ENCODE measurements around the gene PRPH. TPM values are rescaled to one million over a fixed set of nuclear protein-coding genes. Genes with fewer than 3 reads are reported as not detected.

Gene PRPH
- total and polyA plus RNA-seq, 2 donors (not counting 1 experiment from before 2014, with no cell fraction given), result not detected

GRCh38 chr12:49335955-49336644, 41.2 kb downstream of the PRPH start:
- ChIA-PET POLR2A (no interaction called here), CTCF (interaction anchor here (0.6 to 8.5 kb wide), 10 partner anchors 12 to 176 kb away, joined by 3 to 95 read pairs (median 4); partner anchors contain the start of genes DNAJC22, PRPH and TROAP)
- Mint-ChIP-seq H3K27me3 (peaks cover 72% of the 10 kb centered on the region), H3K9me3 (ENCODE audit: insufficient read depth) (no peaks in the 10 kb centered on the region), H3K4me1 (peaks cover 36% of the 10 kb centered on the region), H3K27ac (peak overlapping the region; percentile 63), H3K4me3 (no peak overlapping the region)
- Histone ChIP-seq H3K79me2 (ENCODE audit: control insufficient read depth, insufficient read depth, low read length) (no peaks in the 10 kb centered on the region), H3K27ac (ENCODE audit: low read length in 2 of 2) (no peak overlapping the region), H3K9me3 (ENCODE audit: control extremely low read depth in 1 of 3, control insufficient read depth in 2 of 3, insufficient read depth in 1 of 3, low read length in 2 of 3) (peaks cover 0 to 25% (median 0%) of the 10 kb centered on the region in 3 donors), H3K4me1 (ENCODE audit: control insufficient read depth in 2 of 2, insufficient read depth in 2 of 2, low read length in 2 of 2) (peaks cover 36 to 39% of the 10 kb centered on the region in 2 donors), H3K4me2 (replicated peaks; ENCODE audit: low read depth, low read length, poor library complexity, severe bottlenecking) (peak overlapping the region; percentile 86), H3K9ac (ENCODE audit: low read length) (no peak overlapping the region), H3K36me3 (replicated peaks in 1 of 2; ENCODE audit: control extremely low read depth in 1 of 2, control insufficient read depth in 1 of 2, extremely low read depth in 1 of 2, insufficient read depth in 2 of 2, low read length in 1 of 2) (no peaks in the 10 kb centered on the region), H2AFZ (ENCODE audit: insufficient read depth, low read depth, low read length, poor library complexity, severe bottlenecking) (no peak overlapping the region), H3K4me3 (ENCODE audit: control extremely low read depth in 1 of 5, extremely low read depth in 1 of 5, insufficient read depth in 1 of 5, low read depth in 2 of 5, low read length in 4 of 5) (no peak overlapping the region), H4K20me1 (ENCODE audit: control insufficient read depth, insufficient read depth, low read length, poor library complexity, severe bottlenecking) (no peaks in the 10 kb centered on the region), H3K27me3 (replicated peaks in 1 of 4; ENCODE audit: control extremely low read depth in 1 of 4, control insufficient read depth in 3 of 4, insufficient read depth in 4 of 4, low read length in 3 of 4) (peaks cover 0 to 85% (median 49%) of the 10 kb centered on the region in 4 experiments)
- WGBS (ENCODE audit: insufficient coverage), result 21% methylated on average over 72 of the region's 72 CpGs
- peak; percentile 66 for TF ChIP-seq EZH2 (IDR thresholded peaks at IDR 0.05; ENCODE audit: borderline replicate concordance, insufficient read depth, low read depth, low read length, poor library complexity, severe bottlenecking)
- TF ChIP-seq CTCF (IDR thresholded peaks at IDR 0.05), result no peak
- ATAC-seq (ENCODE audit: low read depth), result no peak
- no peak for DNase-seq
- intact Hi-C loops (cut with micrococcal nuclease), result loop anchor here (2.0 kb wide), 1 partner anchor 71 kb away; the partner anchor contains the start of gene TUBA1C
